NOMO-1 treated with DMSO at 0.1 percent for 48 hours (cell line): ENCODE data around the gene MYBPHL.
"Not testable (repeated sequence)": the region's sequence is repeated elsewhere in the genome, so short reads cannot be mapped to it uniquely, and the experiment has no call there.

Experiments
- DNase-seq: peaks from one replicate; lab custom pipeline; 2025; ENCODE audit not compliant: unreplicated experiment; lab: John Stamatoyannopoulos, UW

Gene MYBPHL

DNA sequence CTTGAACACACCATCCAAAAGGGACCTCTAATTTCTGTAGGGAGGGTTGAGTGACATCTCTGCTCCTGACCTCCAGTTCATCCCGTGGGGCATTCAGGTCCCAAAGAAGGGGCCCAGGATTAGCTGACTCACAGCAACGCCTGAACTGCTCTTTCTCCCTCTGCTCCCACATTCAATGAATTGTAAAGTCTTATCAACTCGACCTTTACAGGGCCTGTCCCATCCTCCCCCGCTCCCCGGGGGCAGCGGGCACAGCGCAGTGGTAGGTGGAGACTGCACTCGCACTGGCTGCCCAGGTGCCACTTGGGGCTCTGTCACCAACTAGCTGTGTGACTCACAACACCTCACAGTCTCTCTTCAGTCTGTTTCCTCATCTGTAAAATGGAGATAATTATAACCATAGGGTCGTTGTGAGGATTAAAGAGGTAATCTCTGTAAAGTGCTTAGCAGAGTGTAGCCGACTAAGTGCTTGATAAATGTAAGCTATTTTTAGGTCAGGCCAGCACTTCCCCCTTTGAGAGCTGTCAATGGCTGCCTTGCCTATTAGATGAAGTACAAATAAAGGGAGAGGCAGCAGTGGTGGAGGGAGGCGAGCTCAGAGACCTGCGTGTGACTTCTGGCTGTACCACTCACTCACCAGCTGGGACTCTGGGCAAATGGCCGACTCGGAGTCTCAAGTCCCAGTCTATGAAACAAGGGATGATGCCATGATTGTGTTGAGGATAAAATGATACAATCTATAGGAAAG lies 637 bp upstream of the MYBPHL start:
- DNase-seq = peak; percentile 77

DNA sequence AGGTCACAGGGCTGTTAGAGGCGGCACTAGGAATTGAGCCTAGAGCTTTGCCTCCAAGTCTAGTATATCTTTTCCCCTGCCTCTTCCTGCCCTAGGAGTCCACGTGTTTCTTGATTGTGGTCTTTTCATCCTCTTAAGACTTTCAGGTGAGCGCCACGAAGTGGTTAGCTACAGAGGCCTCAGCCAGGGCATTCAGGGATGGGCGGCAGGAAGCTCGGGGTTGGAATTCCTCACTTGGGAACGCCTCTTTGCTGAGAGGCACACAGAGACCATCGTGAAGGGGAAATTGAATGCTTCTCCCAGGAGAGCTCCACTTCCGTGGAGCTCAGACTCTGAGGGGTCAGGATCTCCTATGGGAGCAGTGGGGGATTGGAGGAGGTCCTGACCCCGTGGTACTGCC lies 820 bp downstream of the MYBPHL start:
- DNase-seq = not testable (repeated sequence)

DNA sequence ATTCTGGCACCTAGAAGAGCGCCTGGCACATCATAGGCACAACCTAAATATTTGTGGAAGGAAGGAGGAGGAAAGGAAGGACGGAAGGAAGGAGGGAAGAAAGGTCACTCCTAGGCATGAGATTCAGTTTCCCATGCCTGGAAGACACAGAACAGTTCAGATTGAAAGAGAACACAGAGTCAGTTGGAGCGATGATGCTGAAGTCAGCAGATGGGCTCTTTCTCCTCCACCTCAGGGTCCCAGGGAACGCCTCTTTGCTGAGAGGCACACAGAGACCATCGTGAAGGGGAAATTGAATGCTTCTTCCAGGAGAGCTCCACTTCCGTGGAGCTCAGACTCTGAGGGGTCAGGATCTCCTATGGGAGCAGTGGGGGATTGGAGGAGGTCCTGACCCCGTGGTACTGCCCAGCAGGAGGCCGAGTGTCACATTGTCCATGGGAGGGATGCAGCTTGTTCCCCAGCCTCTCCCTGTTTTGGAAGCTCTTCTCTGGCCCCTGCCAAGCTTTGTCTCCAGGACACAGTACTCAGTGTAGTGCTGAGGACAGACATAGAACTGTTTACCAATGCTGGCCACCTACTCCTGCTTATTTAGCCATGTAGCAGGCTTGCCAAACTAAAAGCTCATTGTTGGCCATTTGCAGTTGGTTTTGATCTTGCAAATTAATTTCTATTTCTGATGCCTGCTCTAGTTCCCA lies 2.4 kb downstream of the MYBPHL start:
- DNase-seq = no peak

DNA sequence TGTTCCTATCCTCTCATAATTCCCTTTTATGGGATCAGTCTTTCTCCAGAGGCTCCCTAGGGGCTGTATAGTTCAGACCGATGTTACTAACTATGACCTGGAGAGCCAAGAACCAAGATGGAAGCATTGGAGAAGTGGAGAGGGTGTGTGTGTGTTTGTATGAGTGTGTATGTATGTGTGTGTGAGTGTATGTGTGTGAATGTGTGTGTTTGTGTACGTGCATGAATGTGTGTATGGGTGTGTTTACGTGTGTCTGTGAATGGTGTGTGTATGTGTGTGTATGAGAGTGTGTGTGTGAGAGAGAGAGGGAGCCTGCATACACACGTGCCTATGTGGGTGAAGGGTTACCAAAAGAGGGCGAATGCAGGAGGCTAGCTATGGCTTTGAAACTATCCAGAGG lies 4.9 kb downstream of the MYBPHL start:
- no peak for DNase-seq

- no peak for DNase-seq
Observed at GRCh38 chr1:109300650-109301151, 6.1 kb downstream of the MYBPHL start.

- no peak for DNase-seq
Observed at GRCh38 chr1:109299558-109300343, 7.1 kb downstream of the MYBPHL start.

DNA sequence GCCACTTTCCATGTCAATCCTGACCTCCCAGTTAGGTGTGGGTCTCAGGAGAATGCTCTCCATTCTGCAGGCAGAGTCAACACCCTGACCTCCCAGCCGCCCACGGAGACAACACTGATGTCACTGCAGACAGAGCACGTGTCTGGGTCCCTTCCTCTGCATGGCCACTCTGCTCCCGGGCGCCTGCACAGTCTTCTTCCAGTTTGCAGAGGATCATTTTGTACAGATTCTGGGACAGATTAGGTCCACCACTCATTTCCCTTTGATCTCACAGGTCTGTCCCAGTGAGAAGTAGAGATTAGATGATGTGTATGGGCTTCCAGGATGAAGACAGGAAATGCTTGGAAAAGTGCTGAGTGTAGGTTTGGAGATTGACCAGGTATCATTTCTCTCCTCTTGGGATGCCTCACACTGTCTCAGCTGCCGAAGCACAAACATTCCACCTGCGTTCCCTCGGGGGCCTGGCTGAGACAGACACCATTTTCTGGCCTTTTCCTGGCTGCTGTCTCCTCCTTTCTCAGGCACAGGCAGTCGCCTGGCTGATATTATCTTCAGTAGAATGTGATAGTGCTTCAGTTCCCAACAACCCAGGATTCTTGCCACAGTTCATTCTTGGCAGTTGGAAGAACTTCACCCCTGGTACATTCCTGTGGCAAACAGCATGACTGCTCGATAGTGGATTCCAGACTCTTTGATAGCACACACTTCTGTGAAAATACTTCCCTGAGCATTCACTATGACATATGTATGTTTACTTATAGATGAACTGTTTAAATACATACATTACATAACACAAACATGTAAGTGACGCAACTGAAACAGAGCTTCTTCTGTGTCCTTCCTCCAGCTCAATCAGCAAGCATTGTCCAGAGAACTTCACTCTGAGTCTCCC lies 7.9 kb downstream of the MYBPHL start:
- no peak for DNase-seq

GRCh38 chr1:109296782-109297181 lies 10.0 kb downstream of the MYBPHL start:
- no peak for DNase-seq

GRCh38 chr1:109295712-109296415 lies 10.9 kb downstream of the MYBPHL start:
- DNase-seq = no peak

DNA sequence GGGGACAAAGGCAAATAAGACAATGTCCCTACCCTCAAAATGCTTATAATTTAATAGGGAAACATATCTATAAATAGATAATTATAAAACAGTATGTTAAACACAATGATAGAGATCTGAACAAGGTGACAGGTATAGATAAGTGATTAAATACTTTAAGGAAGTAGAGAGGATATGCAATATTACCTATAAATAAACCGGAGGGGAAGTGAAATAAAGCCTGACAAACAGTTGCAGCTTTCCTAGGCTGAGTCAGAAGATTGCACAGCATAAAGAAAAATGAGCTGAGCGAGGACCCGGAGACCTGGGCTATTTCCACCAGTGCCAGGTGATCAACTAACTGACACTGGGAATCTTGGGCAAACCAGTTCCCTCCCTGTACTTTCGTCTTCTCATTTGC lies 12.3 kb downstream of the MYBPHL start:
- DNase-seq = peak; percentile 75

GRCh38 chr1:109293026-109293425 lies 13.8 kb downstream of the MYBPHL start:
- no peak for DNase-seq

- DNase-seq = no peak
Observed at GRCh38 chr1:109292364-109292763, 14.4 kb downstream of the MYBPHL start.

GRCh38 chr1:109290998-109291397 lies 15.8 kb downstream of the MYBPHL start:
- DNase-seq = peak; percentile 85

GRCh38 chr1:109290137-109290536 lies 16.7 kb downstream of the MYBPHL start:
- no peak for DNase-seq

- not testable (repeated sequence) for DNase-seq
Observed at GRCh38 chr1:109286762-109287161, 20.0 kb downstream of the MYBPHL start.

GRCh38 chr1:109283748-109284600 lies 22.8 kb downstream of the MYBPHL start:
- peak; percentile 59 for DNase-seq

DNA sequence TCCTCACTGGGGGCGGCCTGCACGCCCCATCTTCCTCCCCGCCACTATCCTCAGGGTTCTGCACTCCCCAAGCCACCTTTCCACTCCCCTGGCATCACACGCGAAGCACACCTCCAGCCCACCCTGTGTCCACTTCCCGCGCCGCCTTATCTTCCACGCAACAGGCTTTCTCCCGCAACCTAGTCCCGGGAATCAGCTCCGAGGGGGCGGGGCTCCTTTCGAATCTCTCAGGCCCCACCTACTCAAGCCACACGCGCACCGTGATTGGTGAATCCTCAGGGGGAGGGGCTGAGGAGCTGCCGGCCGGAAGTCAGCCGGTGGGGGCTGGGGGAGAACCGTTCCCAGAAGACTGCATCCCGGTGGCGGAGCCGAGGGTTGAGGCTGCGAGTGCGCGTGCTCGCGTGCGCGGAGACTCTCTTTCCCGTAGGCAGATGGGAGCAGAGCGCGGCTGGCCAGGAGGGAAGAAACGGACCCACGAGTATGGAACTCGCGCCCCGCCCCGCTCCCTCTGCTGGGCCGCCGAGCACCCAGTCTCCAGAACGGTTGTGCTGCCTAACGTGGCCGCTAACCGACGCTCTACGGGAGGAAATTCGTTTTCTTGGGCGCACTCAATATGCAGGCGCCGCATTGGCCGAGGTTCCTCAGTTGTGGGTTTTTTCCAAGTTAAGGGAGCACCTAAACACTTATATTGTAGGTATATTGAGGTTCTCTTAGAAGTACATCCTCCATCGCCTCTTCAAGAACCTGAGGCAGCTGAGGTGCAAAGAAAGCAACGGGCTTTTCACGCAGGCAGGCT lies 23.7 kb downstream of the MYBPHL start, which contains the start of gene PSRC1:
TSS of gene PSRC1 (minus strand) at position 194 of the 796 bp plus-strand sequence.
- DNase-seq = peak; percentile 86

DNA sequence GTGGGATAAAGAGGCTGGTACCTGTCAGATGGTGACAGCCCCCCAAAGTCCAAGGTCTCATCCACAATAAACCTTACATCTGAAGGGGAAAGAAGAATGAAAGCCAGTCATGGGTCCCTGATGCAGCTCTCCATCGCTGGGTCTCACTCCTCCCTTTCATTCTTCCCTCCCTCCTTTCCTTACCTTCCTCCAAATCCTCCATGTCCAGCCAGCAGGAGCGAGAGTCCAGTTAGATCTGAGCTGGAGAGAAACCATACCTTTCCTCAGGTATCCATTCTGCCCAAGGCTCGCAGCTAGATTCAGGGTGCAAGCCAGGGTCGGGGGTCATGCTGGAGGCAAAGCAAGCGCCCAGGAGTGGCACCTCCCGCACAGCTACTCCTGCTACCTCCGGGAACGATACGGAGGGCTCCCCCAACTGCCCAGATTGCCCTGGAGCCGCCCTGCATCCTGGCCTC lies 24.3 kb downstream of the MYBPHL start:
- no peak for DNase-seq
